H1 (cell line): Measurements from ENCODE around the gene GPC6. TPM values are rescaled to one million over a fixed set of nuclear protein-coding genes. Genes with fewer than 3 reads are reported as not detected.

Experiments
- CEBPB ChIP-seq: IDR thresholded peaks from 2 replicates; pipeline ENCODE4 v1.6.1; 2012; ENCODE audit warnings: low read depth, low read length
- JUN ChIP-seq: IDR thresholded peaks from 2 replicates; pipeline ENCODE4 v1.6.1; 2011; ENCODE audit warnings: low read depth, mild to moderate bottlenecking, improper control_type of control experiment, low read length
- JUND ChIP-seq: IDR thresholded peaks from 2 replicates; pipeline ENCODE4 v1.6.1; 2011; ENCODE audit warnings: mild to moderate bottlenecking, improper control_type of control experiment, low read length
- KDM1A ChIP-seq: fragments of 200-600, 300-600 bp; sonication (generic); IDR thresholded peaks from 2 replicates; pipeline ENCODE4 v1.7.1; 2016; ENCODE audit warnings: mild to moderate bottlenecking, low read length, borderline replicate concordance
- RBBP5 ChIP-seq: IDR thresholded peaks from 2 replicates; pipeline ENCODE4 v1.7.1; 2012; ENCODE audit warnings: low read depth, mild to moderate bottlenecking, inconsistent platforms, low read length, moderate library complexity, borderline replicate concordance
- SRF ChIP-seq: IDR thresholded peaks from 2 replicates; pipeline ENCODE4 v1.6.1; 2011; ENCODE audit warnings: mild to moderate bottlenecking, low read depth, low read length, moderate library complexity
- polyA plus RNA-seq, 7 experiments: library from polyadenylated mRNA; depleted of rRNA in 3 of 7; stranded (reverse) in 5 of 7; unstranded in 2 of 7; fragments of >200 nt in 5 of 7; fragments of 200-250 nt in 2 of 7; gene quantifications; 1 replicate in 5 of 7; 2 replicates in 1 of 7; 4 replicates in 1 of 7; pipeline versions ENCODE4 v1.2.1 to v1.2.3, GENCODE V29; 2011 to 2013; ENCODE audit warnings: missing spikeins in 2 of 7, mixed read lengths in 2 of 7
- total RNA-seq: library from RNA; stranded (reverse); fragmentation: NEBNext Ultra II Directional; extraction: Animal tissue kit (Norgen Biotek cat#: 25700); gene quantifications from 2 replicates; pipeline ENCODE4 v1.2.1, GENCODE V29; 2021

The GPC6 gene
- total and polyA plus RNA-seq, 2 of the 8 experiments (the other 6 are each of a cell fraction or from before 2014, with no cell fraction given): 5.4 to 12.0 TPM

DNA sequence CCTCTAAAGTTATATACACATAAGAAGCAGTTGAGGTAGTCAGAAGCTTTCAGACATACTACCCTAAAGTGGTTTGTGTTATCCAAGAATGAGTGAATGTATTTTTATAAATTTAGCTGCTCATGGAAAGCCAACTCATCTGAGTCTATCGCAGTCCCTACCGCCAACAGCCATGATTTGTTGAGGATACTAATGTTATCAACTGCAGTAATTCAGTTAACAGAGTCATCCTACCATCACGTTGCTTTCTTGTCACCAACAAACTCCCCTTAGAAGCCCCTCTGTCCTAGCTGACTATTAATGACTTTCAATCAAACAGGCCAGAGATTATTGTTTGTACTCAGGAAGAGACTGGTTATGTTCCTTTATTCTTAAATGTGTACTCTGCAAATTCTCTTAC lies 1083.0 kb downstream of the GPC6 start (continued):
- TF ChIP-seq CEBPB (no peak), SRF (no peak), JUN (no peak), RBBP5 (no peak), KDM1A (no peak), JUND (no peak)
- TF ChIP-seq, all 59 proteins: peak for 0
